HG03108 (cell line): ENCODE measurements around the gene NCR1.
"Not testable (repeated sequence)": the region's sequence is repeated elsewhere in the genome, so short reads cannot be mapped to it uniquely, and the experiment has no call there.

ENCODE experiments used
- ATAC-seq: cut with Tn5 transposase; IDR thresholded peaks from one replicate; pipeline ENCODE4 v1.9.1; 2021; ENCODE audit warnings: moderate library complexity; ENCODE audit not compliant: unreplicated experiment

Gene NCR1

GRCh38 chr19:54906819-54907218 lies 871 bp downstream of the NCR1 start:
- ATAC-seq = no peak

GRCh38 chr19:54907899-54908298 lies 2.0 kb downstream of the NCR1 start:
- ATAC-seq = not testable (repeated sequence)

- ATAC-seq = no peak
These were observed 10.9 kb downstream of the NCR1 start for GRCh38 chr19:54916822-54917221.

DNA sequence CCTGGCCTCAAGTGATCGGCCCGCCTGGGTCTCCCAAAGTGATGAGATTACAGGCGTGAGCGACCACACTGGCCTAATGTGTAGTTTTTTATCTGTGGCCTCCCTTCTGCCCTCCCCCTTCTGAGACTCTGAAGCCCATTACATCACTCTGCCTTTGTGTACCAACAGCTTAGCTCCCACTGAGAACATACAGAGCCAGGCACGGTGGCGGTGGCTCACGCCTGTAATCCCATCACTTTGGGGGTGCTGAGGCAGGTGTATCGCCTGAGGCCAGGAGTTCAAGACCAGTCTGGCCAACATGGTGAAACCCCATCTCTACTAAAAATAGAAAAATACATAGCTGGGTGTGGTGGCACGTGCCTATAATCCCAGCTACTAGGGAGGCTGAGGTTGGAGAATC lies 12.6 kb downstream of the NCR1 start:
- no peak for ATAC-seq

DNA sequence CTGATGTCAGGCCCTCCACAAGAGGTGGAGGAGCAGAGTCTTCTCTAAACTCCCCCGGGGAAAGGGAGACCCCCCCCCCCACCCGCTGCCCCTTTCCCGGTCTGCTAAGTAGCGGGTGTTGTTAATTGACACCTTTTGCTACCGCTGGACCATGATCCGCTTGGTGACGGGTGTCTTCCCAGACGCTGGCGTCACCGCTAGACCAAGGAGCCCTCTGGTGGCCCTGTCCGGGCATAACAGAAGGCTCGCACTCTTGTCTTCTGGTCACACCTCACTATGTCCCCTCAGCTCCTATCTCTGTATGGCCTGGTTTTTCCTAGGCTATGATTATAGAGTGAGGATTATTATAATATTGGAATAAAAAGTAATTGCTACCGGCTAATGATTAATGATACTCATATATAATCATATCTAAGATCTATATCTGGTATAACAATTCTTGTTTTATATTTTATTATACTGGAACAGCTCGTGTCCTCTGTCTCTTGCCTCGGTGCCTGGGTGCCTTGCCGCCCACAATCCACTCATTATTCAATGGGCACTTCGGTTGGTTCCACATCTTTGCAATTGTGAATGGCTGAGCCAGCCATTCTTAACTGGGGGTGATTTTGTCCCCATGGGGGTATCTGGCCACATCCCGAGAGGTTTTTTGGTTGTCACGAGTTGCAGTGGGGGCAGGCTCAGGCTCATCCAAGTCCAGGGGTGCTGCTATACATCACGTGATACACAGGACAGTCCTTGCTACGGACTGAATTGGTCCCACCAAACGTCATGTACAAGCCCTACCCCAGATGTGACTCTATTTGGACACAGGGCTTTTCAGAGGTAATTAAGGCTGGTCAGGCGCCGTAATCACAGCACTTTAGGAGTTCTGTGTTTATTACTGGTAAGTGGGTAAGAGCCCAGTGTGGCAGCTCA lies 14.0 kb downstream of the NCR1 start:
- ATAC-seq = not testable (repeated sequence)

DNA sequence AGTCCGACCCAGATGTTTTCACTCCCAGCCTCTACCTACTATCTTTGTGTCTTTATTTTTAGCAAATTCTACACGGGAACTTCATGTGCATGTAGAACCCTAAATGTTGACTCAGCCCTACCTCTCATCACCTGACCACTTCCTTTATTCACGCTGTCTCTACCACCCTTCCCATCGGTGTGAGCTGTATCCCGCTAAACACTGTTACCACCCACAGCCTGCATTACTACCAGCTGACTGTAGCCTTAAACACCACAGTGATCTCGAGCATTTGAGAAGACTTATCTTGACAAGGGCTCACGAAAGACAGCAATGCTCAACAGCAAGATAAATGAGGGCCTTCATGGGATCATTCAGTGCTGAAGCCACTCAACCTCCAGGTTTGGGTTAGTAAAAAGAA lies 15.1 kb downstream of the NCR1 start:
- no peak for ATAC-seq

GRCh38 chr19:54923276-54923675 lies 17.3 kb downstream of the NCR1 start:
- ATAC-seq = no peak

GRCh38 chr19:54928299-54928698 lies 22.4 kb downstream of the NCR1 start:
- no peak for ATAC-seq

DNA sequence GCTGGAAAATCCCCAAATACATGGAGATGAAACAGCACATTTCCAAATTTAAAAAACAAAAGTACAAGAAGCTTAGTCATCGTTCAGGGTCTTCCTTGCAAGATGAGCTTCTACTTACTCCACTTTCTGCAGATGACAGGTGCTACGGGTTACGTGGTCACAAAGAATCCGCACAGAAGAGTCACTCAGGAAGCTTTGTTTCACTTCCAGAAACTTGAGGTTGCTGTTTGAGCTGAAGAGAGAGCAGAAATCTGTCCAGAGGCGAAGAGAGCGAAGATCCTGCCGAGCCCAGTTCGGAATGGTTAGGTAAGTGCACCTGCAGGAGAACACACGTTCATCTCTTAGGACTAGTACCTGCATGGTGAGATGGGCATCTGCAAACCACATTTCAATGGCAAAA lies 32.0 kb downstream of the NCR1 start:
- ATAC-seq = peak; percentile 59

DNA sequence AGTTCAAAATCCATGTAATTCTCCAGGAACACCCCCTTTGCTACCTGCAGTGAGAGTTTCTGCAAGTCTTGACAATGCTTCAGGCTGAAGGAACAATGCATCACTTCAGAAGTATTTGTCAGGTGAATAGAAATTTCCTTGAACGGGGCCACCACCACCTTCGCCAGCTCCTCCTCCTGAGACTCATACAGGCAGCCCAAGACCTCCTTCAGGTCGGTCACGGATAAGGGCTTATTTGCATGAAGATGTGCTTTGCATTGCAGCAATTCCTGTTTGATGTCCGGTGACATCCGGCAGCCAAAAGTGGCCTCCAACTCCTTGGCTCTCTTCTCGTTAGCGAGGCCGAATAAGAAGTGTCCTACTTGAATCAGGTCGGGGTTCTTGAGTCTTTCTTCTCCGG lies 33.0 kb downstream of the NCR1 start:
- no peak for ATAC-seq

DNA sequence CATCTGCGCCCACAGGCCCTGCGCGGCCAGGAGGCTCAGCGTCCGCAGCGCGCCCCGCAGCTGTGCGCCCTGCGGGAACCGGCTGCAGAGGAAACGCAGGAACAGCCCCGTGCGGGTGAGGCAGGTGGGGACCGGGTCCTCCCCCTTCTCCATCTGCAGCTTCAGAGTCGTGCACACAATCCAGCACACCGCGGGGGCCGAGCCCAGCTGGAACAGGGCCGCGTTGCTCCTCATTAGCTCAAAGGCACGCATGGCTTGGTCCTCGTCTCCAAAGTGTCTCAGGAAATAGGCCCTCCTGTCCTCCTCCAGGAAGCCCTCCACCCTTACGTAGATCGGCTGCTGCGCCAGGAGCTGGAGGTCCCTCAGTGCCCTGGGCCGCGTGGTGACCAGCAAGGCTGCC lies 33.6 kb downstream of the NCR1 start:
- not testable (repeated sequence) for ATAC-seq

- ATAC-seq = not testable (repeated sequence)
These were observed 37.9 kb downstream of the NCR1 start for GRCh38 chr19:54943772-54944361.

GRCh38 chr19:54947381-54947780 lies 41.4 kb downstream of the NCR1 start, which contains the start of gene NLRP7:
NLRP7 (minus strand) TSS chr19:54947530.
- ATAC-seq = no peak

GRCh38 chr19:54949412-54949811 lies 43.5 kb downstream of the NCR1 start:
- ATAC-seq = no peak

- ATAC-seq = not testable (repeated sequence)
These were observed 44.6 kb downstream of the NCR1 start for GRCh38 chr19:54950580-54950979.

GRCh38 chr19:54952591-54953344 lies 46.8 kb downstream of the NCR1 start:
- no peak for ATAC-seq

DNA sequence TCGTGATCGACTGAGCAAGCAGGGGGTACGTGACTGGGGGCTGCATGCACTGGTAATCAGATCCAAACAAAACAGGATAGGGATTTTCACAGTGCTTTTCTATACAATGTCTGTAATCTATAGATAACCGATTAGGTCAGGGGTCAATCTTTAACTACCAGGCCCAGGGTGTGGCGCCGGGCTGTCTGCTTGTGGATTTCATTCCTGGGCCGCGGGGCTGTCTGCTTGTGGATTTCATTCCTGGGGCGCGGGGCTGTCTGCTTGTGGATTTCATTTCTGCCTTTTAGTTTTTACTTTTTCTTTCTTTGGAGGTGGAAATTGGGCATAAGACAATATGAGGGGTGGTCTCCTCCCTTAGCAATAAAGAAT lies 47.4 kb downstream of the NCR1 start:
- ATAC-seq = not testable (repeated sequence)

DNA sequence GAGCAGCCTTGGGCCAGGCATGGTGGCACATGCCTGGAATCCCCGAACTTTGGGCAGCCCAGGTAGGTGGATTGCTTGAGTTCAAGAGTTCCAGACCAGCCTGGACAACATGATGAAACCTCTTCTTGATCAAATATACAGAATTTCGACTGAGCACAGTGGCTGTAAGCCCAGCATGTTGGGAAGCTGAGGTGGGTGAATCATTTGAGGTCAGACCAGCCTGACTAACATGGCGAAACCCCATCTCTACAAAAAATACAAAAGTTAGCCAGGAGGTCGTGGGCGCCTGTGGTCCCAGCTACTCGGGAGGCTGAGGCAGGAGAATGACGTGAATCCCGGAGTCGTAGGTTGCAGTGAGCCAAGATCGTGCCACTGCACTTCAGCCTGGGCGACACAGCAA lies 49.4 kb downstream of the NCR1 start:
- no peak for ATAC-seq

DNA sequence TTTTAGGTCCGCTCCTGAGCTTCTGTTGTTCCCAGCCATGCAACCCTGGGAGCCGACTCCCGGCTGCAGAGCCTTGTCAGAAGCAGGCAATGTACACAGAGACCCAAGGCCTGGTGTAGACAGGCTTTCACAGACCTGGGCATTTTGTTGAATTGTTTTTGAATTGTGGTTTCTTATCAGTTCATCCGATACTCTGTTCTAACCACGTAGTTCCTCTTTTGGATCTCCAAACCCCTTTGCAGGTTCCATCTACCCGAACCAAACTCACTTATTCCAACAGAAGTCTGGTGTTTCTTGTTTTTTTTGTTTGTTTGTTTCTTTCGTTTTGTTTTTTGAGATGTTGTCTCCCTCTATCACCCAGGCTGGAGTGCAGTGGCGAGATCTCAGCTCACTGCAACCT lies 53.9 kb downstream of the NCR1 start:
- peak; percentile 55 for ATAC-seq
